Measurements from ENCODE around the gene MEG3.

MEG3 gene

GRCh38 chr14:100855256-100855930 lies 29.5 kb downstream of the MEG3 start:
- H3K4me3 ChIP-seq (ENCODE audit: low read length, poor library complexity, severe bottlenecking), result no peak overlapping the region
- no peak for TF ChIP-seq EZH2phosphoT487 (IDR thresholded peaks at IDR 0.05; ENCODE audit: borderline replicate concordance)
- TF ChIP-seq, protein P1, sequence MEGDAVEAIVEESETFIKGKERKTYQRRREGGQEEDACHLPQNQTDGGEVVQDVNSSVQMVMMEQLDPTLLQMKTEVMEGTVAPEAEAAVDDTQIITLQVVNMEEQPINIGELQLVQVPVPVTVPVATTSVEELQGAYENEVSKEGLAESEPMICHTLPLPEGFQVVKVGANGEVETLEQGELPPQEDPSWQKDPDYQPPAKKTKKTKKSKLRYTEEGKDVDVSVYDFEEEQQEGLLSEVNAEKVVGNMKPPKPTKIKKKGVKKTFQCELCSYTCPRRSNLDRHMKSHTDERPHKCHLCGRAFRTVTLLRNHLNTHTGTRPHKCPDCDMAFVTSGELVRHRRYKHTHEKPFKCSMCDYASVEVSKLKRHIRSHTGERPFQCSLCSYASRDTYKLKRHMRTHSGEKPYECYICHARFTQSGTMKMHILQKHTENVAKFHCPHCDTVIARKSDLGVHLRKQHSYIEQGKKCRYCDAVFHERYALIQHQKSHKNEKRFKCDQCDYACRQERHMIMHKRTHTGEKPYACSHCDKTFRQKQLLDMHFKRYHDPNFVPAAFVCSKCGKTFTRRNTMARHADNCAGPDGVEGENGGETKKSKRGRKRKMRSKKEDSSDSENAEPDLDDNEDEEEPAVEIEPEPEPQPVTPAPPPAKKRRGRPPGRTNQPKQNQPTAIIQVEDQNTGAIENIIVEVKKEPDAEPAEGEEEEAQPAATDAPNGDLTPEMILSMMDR (conservative IDR thresholded peaks at IDR 0.05; ENCODE audit: low read length), result peak; percentile 30
- no peaks in the 10 kb centered on the region for H3K9me3 ChIP-seq (ENCODE audit: insufficient read depth, low read depth, low read length)
- no peak overlapping the region for H3K4me2 ChIP-seq (ENCODE audit: low read depth, low read length, poor library complexity, severe bottlenecking)
- no peaks in the 10 kb centered on the region for H3K9me2 ChIP-seq (replicated peaks; ENCODE audit: low read depth, low read length)
- H3F3A ChIP-seq (ENCODE audit: low read depth), result no peaks in the 10 kb centered on the region
- H4K20me1 ChIP-seq (ENCODE audit: insufficient read depth, low read length, poor library complexity, severe bottlenecking), result no peaks in the 10 kb centered on the region
- no peak overlapping the region for H2AFZ ChIP-seq (ENCODE audit: low read length)
- no peak overlapping the region for H3K9ac ChIP-seq (ENCODE audit: low read depth, low read length, poor library complexity, severe bottlenecking)
- no peaks in the 10 kb centered on the region for H3K27me3 ChIP-seq (ENCODE audit: insufficient read depth, low read length, poor library complexity, severe bottlenecking)
- no peaks in the 10 kb centered on the region for H3K79me2 ChIP-seq (ENCODE audit: insufficient read depth, low read length)
- H3K36me3 ChIP-seq (ENCODE audit: insufficient read depth, low read length), result no peaks in the 10 kb centered on the region
- no peaks in the 10 kb centered on the region for H3K4me1 ChIP-seq (ENCODE audit: insufficient read depth, low read length, poor library complexity, severe bottlenecking)

DNA sequence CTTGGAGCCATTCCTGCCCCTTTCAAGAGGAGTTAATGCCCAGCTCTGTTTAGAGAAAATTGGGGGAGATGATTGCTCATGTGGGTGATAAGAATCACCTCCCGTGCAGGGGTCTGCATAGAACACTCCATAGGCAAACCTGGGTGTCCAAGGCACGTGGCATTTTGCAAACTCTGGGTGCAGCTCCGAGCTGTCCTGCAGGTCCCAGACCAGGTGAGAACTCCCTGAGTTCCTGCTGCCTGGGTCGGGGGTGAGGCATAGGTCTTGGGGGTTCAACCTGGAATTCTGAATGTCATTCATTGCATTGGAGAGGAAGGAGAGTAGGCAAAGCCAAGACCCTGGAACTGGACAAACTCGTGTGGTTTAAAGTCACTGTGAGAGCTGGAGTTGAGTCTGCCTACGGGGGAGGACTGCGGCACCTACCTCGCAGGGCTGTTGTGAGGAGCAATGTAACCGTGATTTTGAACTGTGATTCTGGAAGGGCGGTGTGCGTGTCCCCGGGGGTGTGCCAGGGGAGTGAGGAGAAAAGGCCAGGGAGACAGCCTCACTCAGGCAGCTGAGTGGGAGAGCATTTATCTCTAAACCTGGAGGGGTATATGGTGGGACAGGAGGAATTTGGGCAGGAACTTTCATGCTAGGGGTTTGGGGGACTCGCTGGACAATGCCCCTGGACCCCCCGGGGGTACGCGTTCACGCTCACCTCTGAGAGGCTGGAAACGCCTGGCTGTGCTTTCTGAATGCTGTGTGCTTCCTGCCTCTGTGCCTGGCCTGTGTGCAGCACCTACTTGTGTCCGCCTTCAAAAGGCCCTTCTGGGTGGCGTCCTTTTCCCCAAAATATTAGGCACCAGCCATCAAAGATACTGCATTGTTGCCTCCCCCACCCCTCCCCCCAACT lies 30.4 kb downstream of the MEG3 start:
- Histone ChIP-seq H3K36me3 (ENCODE audit: insufficient read depth, low read length) (no peaks in the 10 kb centered on the region), H2AFZ (ENCODE audit: low read length) (no peak overlapping the region), H4K20me1 (ENCODE audit: insufficient read depth, low read length, poor library complexity, severe bottlenecking) (no peaks in the 10 kb centered on the region), H3K9me2 (replicated peaks; ENCODE audit: low read depth, low read length) (no peaks in the 10 kb centered on the region), H3F3A (ENCODE audit: low read depth) (no peaks in the 10 kb centered on the region), H3K79me2 (ENCODE audit: insufficient read depth, low read length) (no peaks in the 10 kb centered on the region), H3K9me3 (ENCODE audit: insufficient read depth, low read depth, low read length) (no peaks in the 10 kb centered on the region), H3K4me1 (ENCODE audit: insufficient read depth, low read length, poor library complexity, severe bottlenecking) (no peaks in the 10 kb centered on the region), H3K27me3 (ENCODE audit: insufficient read depth, low read length, poor library complexity, severe bottlenecking) (no peaks in the 10 kb centered on the region), H3K4me3 (ENCODE audit: low read length, poor library complexity, severe bottlenecking) (no peak overlapping the region), H3K9ac (ENCODE audit: low read depth, low read length, poor library complexity, severe bottlenecking) (no peak overlapping the region), H3K4me2 (ENCODE audit: low read depth, low read length, poor library complexity, severe bottlenecking) (no peak overlapping the region)
- TF ChIP-seq, protein P1 (conservative IDR thresholded peaks at IDR 0.05; ENCODE audit: low read length), result no peak
- no peak for TF ChIP-seq EZH2phosphoT487 (IDR thresholded peaks at IDR 0.05; ENCODE audit: borderline replicate concordance)

GRCh38 chr14:100857233-100857922 lies 31.5 kb downstream of the MEG3 start:
- Histone ChIP-seq H3K4me2 (ENCODE audit: low read depth, low read length, poor library complexity, severe bottlenecking) (no peak overlapping the region), H3K4me1 (ENCODE audit: insufficient read depth, low read length, poor library complexity, severe bottlenecking) (no peaks in the 10 kb centered on the region), H3K9ac (ENCODE audit: low read depth, low read length, poor library complexity, severe bottlenecking) (no peak overlapping the region), H4K20me1 (ENCODE audit: insufficient read depth, low read length, poor library complexity, severe bottlenecking) (no peaks in the 10 kb centered on the region), H3K9me3 (ENCODE audit: insufficient read depth, low read depth, low read length) (no peaks in the 10 kb centered on the region), H3K27me3 (ENCODE audit: insufficient read depth, low read length, poor library complexity, severe bottlenecking) (no peaks in the 10 kb centered on the region), H3K36me3 (ENCODE audit: insufficient read depth, low read length) (no peaks in the 10 kb centered on the region), H3K9me2 (replicated peaks; ENCODE audit: low read depth, low read length) (no peaks in the 10 kb centered on the region), H3F3A (ENCODE audit: low read depth) (no peaks in the 10 kb centered on the region), H3K79me2 (ENCODE audit: insufficient read depth, low read length) (no peaks in the 10 kb centered on the region), H3K4me3 (ENCODE audit: low read length, poor library complexity, severe bottlenecking) (no peak overlapping the region), H2AFZ (ENCODE audit: low read length) (no peak overlapping the region)
- no peak for TF ChIP-seq EZH2phosphoT487 (IDR thresholded peaks at IDR 0.05; ENCODE audit: borderline replicate concordance)
- TF ChIP-seq, protein P1 (conservative IDR thresholded peaks at IDR 0.05; ENCODE audit: low read length), result no peak

Measured in Loucy (cell line).